Right lobe of liver (tissue), 4 donors: ENCODE measurements around the gene PICK1.

Source experiments
- CTCF ChIP-seq, 4 donors: fragments of 200-600 bp in 3 of 4; fragments of 450-650 bp in 1 of 4; IDR thresholded peaks; one replicate each; pipeline versions ENCODE4 v1.5.1 to v1.8.0; 2016 to 2022; ENCODE audit warnings: antibody characterized with exemption in 4 of 4, mild to moderate bottlenecking in 2 of 4
- POLR2A ChIP-seq: fragments of 450-650 bp; IDR thresholded peaks from one replicate; pipeline ENCODE4 v1.6.1; 2017; ENCODE audit warnings: antibody characterized with exemption, mild to moderate bottlenecking
- donor health status: DM: no; HTN: no; CAD: no.
- donor health status: DM: no; HTN: no; CAD: no.
- donor health status: DM: no; HTN: yes; CAD: no.

- TF ChIP-seq CTCF (IDR thresholded peaks at IDR 0.05), result peak; percentile 9 to 37 (median 30)
- TF ChIP-seq POLR2A, result no peak
Measured at GRCh38 chr22:38069372-38070249, 12.4 kb downstream of the PICK1 start.
